Activated CD4-positive, alpha-beta T cell treated with anti-CD3 and anti-CD28 coated beads, Interleukin-2, amount 50 U/mL, for 16 hours (primary cell): ENCODE results near the gene ARMC6.

Experiments
- DNase-seq: peaks from one replicate; pipeline ENCODE4 v3.0.0-alpha.2; 2020

The ARMC6 gene

DNA sequence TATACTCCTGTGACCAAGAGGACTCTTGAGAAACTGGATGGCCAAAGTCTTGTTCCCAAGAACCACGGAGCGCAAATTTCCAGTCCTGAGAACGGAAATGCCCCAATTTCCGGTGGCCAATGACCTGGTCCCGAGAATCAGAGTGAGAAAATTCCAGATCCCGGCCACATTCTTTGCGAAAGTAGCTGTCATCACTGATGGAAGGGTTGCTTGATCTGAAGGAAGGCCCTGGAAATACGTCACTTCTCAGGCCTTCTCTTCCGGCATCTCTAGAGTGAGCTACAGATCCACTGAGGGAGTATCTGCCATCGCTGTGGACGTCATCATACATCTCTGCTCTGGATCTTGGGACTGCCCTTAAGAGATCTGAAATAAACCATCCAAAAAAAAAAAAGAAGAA, 7.5 kb upstream of the ARMC6 start:
- no peak for DNase-seq

DNA sequence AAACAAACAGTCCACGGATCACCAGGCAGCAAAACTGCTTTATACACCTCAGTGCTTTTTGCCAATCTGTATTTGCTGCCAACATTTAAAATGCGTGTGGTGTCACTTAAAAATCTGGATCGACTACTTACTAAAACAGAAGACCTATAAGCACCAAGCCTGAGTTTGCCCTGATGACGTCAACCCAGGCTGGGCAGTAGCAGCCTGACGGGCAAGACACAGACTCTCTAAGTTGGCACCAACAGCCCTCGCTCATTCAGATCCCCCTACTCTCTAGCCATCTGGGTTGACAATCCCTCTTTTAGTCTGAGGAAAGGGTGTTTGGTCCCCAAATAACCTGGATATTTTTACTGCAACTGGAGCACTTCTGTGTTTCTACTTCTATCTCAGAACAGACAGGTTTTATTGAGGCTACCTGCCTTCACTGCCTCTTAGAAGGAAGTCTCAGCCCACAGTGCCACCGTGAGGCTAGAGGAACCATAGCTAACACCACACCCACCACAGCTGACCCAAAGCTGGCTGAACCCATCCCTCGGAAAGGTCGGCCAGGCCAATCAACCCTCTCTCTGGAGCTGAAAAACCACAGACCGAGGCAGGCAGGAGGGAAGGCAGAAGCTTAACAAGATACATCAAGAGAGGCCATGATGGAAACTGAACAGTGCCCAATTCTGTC, 7.0 kb upstream of the ARMC6 start:
- no peak for DNase-seq

- DNase-seq, result no peak
Observed at GRCh38 chr19:19027228-19027627, 6.2 kb upstream of the ARMC6 start.

DNA sequence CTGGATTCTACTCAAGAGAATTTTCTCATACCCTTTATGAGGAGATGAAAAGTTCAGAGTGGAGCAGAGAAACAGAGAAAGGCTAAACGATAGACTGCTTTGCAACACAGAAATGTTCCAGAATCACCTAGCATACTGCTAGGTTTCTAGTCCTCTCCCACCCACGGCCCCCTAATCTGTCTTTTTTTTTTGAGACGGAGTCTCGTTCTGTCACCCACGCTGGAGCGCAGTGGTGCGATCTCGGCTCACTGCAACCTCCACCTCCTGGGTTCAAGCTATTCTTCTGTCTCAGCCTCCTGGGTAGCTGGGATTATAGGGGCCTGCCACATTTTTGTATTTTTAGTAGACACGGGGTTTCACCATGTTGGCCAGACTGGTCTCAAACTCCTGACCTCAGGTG, 4.9 kb upstream of the ARMC6 start:
- DNase-seq, result no peak

- DNase-seq, result no peak
Observed at GRCh38 chr19:19031891-19032290, 1.5 kb upstream of the ARMC6 start.

DNA sequence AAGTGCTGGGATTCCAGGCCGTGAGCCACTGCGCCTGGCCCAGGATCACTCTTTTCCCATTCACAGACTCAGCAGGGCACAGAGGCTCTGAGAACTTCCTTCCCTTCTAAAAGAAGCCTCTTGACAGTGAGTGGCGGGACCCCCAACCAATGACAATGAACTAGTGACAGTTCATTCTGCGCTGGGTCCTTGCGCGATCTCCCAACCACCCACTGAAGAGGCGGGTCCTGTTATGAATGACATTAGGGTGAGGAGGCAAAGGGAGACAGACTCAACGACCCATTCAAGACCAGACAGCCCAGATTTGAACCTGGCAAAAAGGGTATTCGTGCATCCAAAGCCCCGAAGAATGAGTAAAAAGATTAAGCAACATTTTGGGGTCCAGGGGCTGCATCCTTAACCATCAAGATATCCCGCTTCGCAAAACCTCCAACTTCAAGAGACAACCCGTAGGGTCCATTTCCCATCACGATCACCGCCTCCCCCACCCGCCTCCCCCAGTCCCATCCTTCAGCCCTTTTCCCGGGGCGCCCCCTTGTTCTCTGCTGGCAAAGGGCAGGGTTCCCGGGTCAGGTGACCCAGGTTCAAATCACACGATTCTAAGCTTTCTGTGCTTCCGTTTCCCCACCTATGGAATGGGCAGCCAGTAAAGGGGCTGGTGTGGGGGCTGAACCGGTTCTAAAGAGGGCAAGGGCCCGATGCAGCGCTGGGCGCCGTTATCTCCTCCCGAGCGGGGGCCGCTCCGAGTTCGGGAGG, 805 bp upstream of the ARMC6 start:
- peak; percentile 93 for DNase-seq

DNA sequence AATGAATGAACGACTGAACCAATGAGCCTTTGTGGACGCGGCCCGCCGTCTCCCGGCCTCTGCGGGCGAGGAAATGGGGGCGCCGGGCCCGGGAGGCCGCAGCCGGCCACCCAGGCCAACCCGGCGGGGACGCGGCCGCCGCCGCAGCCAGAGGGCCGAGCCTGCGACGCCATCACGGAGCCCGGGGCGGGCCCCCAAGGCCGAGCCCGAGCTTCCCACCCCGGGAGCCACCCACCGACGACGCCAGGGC, 302 bp upstream of the ARMC6 start:
- DNase-seq, result no peak

GRCh38 chr19:19034204-19034624, 811 bp downstream of the ARMC6 start:
- DNase-seq, result peak; percentile 89

DNA sequence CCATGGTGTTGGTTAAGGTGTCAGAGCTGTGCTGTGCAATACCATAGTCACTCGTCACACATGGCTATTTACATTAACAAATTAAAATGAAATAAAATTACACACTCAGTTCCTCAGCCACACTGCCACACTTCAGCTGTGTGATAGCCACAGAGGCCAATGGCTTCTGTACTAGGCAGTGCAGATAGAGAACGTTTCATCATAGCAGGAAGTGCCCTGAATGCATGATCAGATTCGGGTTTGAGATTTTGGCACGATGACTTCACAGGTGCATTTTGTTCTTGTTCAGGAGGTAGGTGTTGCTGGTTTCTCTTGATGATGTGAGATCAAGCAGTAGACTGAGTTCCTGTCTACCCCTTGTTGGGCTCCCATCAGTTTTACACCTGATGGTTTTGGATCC, 6.5 kb downstream of the ARMC6 start:
- peak; percentile 26 for DNase-seq

DNA sequence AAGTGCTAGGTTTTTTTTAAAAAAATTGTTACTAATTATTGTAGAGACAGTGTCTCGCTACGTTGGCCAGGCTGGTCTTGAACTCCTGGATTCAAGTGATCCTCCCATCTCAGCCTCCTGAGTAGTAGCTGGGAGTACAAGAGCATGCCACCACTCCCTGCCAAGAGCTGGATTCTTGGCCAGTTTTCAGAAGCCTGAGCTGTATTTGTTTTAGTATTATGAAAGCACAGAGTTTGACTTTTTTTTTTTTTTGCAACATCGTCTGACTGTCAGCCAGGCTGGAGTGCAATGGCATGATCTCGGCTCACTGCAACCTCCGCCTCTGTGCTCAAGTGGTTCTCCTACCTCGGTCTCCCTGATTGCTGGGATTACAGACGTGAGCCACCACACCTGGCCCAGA, 7.0 kb downstream of the ARMC6 start:
- DNase-seq, result no peak

- no peak for DNase-seq
Observed at GRCh38 chr19:19042732-19043280, 9.4 kb downstream of the ARMC6 start.

DNA sequence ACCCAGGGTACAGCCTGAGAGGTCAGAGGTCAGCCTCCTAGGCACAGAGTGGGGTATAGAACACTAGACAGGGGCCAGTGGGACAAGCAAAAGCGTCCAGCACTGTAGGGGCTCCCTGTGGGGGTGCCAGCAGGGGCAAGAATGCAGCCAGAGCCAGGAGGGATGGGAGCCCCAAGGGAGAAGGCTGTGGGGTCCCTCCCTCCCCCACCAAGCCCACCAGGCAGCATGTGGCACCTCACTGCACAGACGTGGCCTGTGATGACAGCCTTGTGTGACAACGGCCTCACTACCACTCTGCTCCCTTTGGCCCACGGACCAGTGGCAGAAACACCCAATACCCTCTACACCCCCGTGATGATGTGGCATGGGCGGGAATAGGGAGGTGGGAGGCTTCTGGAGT, 10.1 kb downstream of the ARMC6 start:
- no peak for DNase-seq

- DNase-seq, result no peak
Observed at GRCh38 chr19:19043881-19044280, 10.5 kb downstream of the ARMC6 start.

GRCh38 chr19:19049406-19049805, 16.0 kb downstream of the ARMC6 start:
- DNase-seq, result no peak

GRCh38 chr19:19050104-19050503, 16.7 kb downstream of the ARMC6 start:
- no peak for DNase-seq

DNA sequence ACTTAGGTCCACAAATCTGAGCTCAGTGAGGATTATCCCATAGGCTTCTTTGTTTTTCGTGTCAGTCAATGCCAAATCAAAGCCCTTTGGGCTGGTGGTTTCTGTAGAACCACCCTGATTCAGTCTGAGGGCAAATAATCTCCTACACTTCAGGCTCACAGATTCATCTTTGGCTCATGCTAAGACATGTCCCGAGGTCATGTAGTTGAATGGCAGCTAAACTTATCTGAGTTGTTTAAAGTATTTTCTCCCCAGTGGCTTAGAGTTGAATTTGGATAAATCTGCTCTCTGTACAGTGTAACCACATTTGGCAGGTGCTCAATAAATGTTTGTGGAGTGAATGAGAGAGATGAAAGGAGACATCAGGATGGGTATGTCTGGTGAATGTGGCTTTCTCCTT, 17.3 kb downstream of the ARMC6 start:
- no peak for DNase-seq

DNA sequence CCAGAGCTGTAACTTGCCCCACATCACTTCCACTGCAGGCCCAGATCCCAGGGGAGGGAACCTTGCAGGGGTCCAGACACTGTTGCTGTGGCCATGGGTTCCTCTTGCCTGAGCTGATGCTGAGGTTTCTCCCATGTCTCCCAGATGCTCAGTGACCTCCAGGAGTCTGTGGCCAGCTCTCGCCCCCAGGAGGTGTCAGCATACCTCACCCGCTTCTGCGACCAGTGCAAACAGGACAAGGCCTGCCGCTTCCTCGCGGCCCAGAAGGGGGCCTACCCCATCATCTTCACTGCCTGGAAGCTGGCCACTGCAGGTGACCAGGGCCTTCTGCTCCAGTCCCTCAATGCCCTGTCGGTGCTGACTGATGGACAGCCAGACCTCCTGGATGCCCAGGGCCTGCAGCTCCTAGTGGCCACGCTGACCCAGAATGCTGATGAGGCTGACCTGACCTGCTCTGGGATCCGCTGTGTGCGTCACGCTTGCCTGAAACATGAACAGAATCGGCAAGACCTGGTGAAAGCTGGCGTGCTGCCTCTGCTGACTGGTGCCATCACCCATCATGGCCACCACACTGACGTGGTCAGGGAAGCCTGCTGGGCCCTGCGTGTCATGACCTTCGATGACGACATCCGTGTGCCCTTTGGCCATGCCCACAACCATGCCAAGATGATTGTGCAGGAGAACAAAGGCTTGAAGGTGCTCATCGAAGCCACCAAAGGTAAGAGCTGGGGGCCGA, 18.2 kb downstream of the ARMC6 start:
- no peak for DNase-seq

GRCh38 chr19:19052921-19053320, 19.5 kb downstream of the ARMC6 start:
- DNase-seq, result no peak

DNA sequence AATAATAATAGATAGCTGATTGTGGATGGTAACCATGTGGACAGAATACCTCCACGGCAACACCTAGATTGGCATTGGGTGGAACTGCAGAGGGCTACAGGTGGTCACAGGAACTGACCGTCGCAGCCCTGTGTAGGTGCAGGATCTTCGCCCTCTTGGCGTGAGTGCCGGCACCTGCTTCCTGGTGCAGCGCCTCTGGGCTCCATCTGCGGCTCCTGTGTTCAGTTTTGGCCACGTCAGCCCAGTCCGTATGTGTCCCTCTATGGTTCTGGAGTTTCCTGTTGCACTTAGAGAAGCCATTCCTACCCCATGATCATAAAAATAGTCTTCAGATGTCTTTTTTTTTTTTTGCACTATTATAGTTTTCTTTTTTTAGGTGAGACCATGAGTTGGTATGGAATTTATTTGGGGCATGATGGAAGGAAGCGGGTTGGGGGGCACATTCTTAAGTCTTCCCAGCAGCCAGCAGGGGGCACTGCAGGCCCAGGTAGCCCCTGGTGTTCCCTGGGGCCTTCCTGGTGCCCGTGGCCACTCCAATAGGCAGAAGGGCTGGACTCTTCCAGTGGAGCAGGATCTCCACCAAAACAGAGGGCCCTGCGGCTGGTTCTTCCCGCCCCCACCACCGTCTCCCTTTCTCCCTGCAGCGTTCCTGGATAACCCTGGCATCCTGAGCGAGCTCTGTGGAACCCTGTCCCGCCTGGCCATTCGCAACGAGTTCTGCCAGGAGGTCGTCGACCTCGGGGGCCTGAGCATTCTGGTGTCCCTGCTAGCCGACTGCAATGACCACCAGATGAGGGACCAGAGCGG, 20.3 kb downstream of the ARMC6 start:
- DNase-seq, result peak; percentile 26

DNA sequence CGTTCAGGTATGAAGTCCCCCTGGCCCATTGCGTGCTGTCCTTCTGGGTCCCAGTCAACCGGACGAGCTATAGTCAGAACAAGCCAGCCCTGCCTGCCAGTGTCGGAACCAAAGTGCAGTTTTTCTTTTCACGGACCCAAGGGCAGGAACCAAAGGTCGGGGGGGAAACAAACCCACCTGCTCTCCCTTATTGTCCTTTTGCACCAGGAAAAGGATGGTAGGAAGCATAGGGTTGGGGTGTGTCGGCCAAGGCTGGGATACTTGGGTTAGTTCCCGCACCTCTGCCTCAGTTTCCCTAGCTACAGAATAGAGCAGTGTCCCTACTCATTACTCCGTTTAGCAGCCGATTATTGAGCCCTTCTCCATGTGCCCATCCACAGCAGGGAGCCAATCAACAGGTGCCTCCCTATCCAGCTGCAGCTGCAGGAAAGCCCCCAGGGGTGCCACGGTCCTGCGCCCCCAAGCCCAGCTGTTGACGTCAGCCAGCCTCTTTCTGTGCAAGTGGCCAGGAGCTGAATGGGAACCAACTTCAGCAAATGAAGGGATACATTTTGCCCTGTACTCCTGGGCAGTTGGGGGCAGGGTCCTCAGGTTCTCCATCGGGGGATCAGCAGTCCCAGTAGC, 21.0 kb downstream of the ARMC6 start:
- no peak for DNase-seq

GRCh38 chr19:19054939-19055440, 21.6 kb downstream of the ARMC6 start:
- DNase-seq, result no peak

GRCh38 chr19:19055701-19056100, 22.3 kb downstream of the ARMC6 start:
- DNase-seq, result no peak
